HUES64 (cell line): ENCODE data around the gene MRE11.
A peak's percentile ranks its signal among the peaks of the same experiment; 100 is the strongest.

ENCODE experiments used
- H3K27ac ChIP-seq: 2 replicates; pipeline ENCODE4 v1.7.0; 2013; ENCODE audit warnings: low read depth, low read length, inconsistent platforms
- H3K27me3 ChIP-seq: 2 replicates; pipeline ENCODE4 v1.6.1; 2013; ENCODE audit warnings: mild to moderate bottlenecking, low read length; ENCODE audit not compliant: insufficient read depth
- H3K36me3 ChIP-seq: 2 replicates; pipeline ENCODE4 v1.6.1; 2013; ENCODE audit warnings: mild to moderate bottlenecking, low read length; ENCODE audit not compliant: insufficient read depth
- H3K4me1 ChIP-seq: 2 replicates; pipeline ENCODE4 v1.6.1; 2013; ENCODE audit warnings: mild to moderate bottlenecking, low read length, moderate library complexity; ENCODE audit not compliant: insufficient read depth
- H3K4me3 ChIP-seq: 2 replicates; pipeline ENCODE4 v1.5.1; 2013; ENCODE audit warnings: mild to moderate bottlenecking, low read length, moderate library complexity
- H3K9ac ChIP-seq: 2 replicates; pipeline ENCODE4 v1.6.1; 2013; ENCODE audit warnings: mild to moderate bottlenecking, low read depth, low read length
- H3K9me3 ChIP-seq: 2 replicates; pipeline ENCODE4 v1.6.1; 2013; ENCODE audit warnings: low read depth, low read length; ENCODE audit not compliant: insufficient read depth
- WGBS: fragments of 150-250, 120-280 bp; methylation state at CpG from one replicate; pipeline ENCODE4 v1.1.7; 2013; ENCODE audit warnings: missing lambda C conversion rate; 5-methylcytosine and 5-hydroxymethylcytosine counted together

MRE11 gene

DNA sequence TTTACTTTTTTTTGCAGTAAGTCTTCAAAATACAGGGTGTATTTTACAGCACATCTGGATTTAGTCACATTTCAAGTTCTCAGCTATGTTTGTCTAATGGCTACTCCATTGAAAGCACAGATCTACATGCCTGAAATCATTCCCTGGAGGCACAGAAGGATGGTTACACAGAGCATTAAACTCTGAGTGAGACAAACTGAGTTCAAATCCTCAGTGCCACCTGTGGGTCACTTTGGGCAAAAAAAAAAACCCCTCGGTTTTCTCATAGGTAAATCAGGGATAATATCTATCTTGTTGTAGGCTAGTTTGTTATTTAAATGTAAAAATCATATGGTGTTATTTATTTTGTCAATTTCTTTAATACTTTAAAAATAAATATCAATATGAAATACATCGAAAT, 7.9 kb upstream of the MRE11 start:
- Histone ChIP-seq H3K4me1 (no peaks in the 10 kb centered on the region), H3K27me3 (no peaks in the 10 kb centered on the region), H3K9me3 (no peaks in the 10 kb centered on the region), H3K36me3 (peaks cover 31% of the 10 kb centered on the region), H3K9ac (no peak overlapping the region), H3K27ac (no peak overlapping the region), H3K4me3 (no peak overlapping the region)
- 70% methylated on average over 1 of the region's 2 CpGs for WGBS

DNA sequence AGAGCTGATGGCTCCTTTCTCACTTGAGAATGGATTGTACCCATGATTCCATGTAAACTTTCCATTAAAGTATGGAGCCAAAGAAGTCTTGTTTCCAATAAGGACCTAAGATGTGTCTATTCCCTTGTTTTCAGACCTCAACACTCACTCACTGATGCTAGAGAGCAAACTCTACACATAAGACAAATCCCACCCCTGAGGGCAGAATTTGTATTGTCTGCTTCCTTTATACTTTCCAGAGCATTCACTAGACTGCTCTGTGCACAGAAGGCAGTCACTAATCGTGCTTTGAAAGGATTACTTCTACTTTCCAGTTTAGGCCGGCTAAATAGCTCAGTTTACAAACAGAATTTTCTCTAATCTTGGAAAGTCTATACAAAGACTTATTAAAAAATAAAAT, 6.5 kb upstream of the MRE11 start:
- Histone ChIP-seq H3K27ac (no peak overlapping the region), H3K27me3 (no peaks in the 10 kb centered on the region), H3K36me3 (peaks cover 31% of the 10 kb centered on the region), H3K4me3 (no peak overlapping the region), H3K9ac (no peak overlapping the region), H3K9me3 (no peaks in the 10 kb centered on the region), H3K4me1 (no peaks in the 10 kb centered on the region)
- 93% methylated on average over 2 of the region's 2 CpGs for WGBS

DNA sequence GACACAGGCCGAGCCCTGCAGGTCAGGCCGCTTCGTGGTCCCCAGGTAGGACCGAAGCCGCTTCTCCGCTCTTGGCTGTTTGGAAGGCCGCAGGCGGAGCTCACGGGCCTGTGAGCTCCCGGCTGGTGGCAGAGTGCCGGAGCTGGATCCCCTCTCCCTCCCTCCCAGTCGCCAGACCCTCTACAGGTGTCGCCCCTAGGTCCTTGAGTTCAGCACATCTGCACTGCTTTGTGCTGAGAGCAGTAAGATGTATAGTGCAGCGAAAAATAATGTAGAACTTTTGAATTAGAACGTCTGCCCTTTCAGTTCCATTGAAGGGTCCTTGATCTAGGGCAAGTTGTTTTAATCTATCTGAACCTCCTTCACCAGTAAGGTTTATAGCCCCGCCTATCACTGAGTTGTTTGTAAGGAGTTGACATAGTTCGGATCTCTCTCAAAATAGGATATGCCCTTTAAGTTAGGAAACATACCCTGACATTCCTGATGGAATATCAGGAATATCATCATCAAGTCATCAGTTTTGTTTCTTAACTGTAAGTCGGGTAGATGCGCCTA, 559 bp upstream of the MRE11 start:
- 0 out of 2 replicates have a peak, but pooled peaks cover 11% of the 10 kb centered on the region for H3K4me1 ChIP-seq
- peak overlapping the region; percentile 82 for H3K4me3 ChIP-seq
- H3K27me3 ChIP-seq, result no peaks in the 10 kb centered on the region
- peak overlapping the region; percentile 98 for H3K9ac ChIP-seq
- peaks cover 47% of the 10 kb centered on the region for H3K36me3 ChIP-seq
- peak overlapping the region; percentile 99; the same call in 1 of the 2 replicates for H3K27ac ChIP-seq
- H3K9me3 ChIP-seq, result no peaks in the 10 kb centered on the region
- 2% methylated on average over 16 of the region's 19 CpGs for WGBS

DNA sequence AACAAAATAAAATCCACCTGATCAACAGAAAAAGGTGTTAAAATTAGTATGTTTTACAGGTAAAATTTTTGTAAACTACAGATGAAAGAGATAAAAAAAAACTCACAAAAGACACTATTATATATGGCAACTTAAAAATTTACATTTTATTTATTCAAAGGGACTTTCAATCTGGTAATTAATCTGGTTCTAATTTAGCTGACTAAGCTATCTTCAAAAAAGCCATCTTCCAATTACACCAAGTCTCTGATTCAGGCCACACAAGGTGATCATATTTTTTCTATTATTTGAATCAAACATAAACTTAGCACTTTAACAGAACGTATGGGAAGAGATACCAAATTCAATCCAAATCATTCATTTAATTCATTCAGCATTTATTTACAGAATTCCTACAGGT, 7.6 kb downstream of the MRE11 start:
- WGBS, result 100% methylated on average over 1 of the region's 1 CpG
- H3K27ac ChIP-seq, result no peak overlapping the region
- H3K9me3 ChIP-seq, result no peaks in the 10 kb centered on the region
- no peak overlapping the region for H3K9ac ChIP-seq
- peaks cover 97% of the 10 kb centered on the region for H3K36me3 ChIP-seq
- no peaks in the 10 kb centered on the region for H3K4me1 ChIP-seq
- no peak overlapping the region for H3K4me3 ChIP-seq
- no peaks in the 10 kb centered on the region for H3K27me3 ChIP-seq

DNA sequence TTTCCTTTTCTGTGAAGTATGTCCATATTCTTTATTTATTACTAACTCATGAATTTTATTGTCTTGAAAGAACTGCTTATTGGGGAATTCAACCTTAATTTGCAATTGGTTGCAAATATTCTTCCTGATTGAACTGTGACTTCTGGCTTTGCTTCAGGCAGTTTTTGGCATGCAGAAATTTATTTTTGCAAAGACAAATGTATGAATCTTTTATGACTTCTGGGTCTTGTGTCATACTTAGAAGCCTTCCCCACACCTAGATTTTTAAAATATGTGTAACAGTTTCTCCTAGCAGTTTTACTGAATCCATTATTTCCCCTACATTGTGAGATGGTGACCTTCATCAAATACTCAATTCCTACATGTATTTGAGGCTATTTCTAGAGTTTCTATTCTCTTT, 12.3 kb downstream of the MRE11 start:
- no peaks in the 10 kb centered on the region for H3K27me3 ChIP-seq
- H3K4me1 ChIP-seq, result no peaks in the 10 kb centered on the region
- peaks cover 93% of the 10 kb centered on the region for H3K36me3 ChIP-seq
- H3K9me3 ChIP-seq, result no peaks in the 10 kb centered on the region
- no peak overlapping the region for H3K9ac ChIP-seq
- no peak overlapping the region for H3K27ac ChIP-seq
- H3K4me3 ChIP-seq, result no peak overlapping the region

DNA sequence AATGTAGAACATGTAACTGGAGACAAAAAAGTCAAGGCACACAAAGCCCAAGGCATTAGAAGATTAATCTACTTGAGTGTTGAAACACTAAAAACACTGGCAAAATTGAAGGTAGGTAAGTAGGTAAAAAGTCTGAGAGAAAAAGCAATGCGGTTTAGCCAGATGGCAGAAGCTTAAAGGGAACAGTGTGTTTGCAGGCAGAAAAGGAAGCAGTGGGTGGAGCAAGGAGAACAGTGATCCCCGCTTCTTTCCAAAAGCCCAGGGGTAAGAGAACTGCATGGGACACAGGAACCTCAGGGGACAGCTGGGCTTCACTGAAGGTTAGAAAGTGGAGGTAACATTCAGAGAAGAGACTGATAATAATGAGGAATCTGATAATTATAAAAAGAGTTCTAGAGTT, 16.0 kb downstream of the MRE11 start:
- no peak overlapping the region for H3K27ac ChIP-seq
- WGBS, result 92% methylated on average over 2 of the region's 2 CpGs

DNA sequence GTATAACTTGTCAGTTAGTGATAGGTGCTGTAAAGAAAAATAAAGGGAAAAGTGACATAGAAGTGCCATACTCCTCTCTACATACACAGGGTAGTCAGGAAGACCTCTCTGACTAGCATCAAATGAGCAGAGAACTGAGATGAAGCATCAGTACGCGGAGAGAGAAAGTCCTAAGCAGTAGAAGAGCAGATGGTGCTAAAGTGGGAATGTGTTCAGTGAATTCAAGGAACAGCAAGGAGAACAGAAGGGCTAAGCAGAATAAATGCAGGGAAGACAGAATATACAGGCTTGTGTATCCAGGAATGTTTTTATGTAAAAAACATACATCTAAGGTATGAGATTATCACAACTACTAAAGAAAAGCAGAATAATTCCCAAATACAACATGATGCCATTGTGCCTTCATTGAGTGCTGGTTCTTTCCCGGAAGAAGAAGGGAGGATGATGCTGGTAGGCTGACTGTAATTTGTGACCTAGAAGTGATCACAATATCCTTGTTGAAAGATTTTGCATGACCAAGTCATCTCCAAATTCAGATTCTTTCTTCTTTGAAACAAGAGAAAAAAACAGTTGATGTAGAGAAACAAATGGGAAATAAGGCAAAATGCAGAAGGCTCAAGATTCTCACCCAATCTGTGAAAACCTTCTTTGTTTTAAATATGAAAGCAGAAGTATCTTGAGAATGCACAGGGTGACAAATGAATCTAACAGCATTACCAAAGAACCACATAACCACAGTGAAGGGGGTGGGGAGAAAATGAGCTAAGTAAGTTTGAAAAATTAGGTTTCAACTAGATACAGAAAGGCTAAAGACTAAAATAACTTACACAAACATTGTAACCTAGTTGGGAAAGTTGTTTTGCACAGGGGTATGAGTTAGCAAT, 20.5 kb downstream of the MRE11 start:
- H3K4me3 ChIP-seq, result no peak overlapping the region
- H3K9ac ChIP-seq, result no peak overlapping the region
- no peaks in the 10 kb centered on the region for H3K27me3 ChIP-seq
- whole genome bisulfite sequencing, result 97% methylated on average over 3 of the region's 3 CpGs
- peaks cover 69% of the 10 kb centered on the region for H3K36me3 ChIP-seq
- peaks cover 20% of the 10 kb centered on the region for H3K4me1 ChIP-seq
- peak overlapping the region; percentile 59; the same call in 1 of the 2 replicates for H3K27ac ChIP-seq
- no peaks in the 10 kb centered on the region for H3K9me3 ChIP-seq

More for the DNA sequence above, 16.0 kb downstream of the MRE11 start:
- no peaks in the 10 kb centered on the region for H3K27me3 ChIP-seq
- no peak overlapping the region for H3K4me3 ChIP-seq
- H3K4me1 ChIP-seq, result peaks cover 20% of the 10 kb centered on the region
- H3K9ac ChIP-seq, result no peak overlapping the region
- peaks cover 77% of the 10 kb centered on the region for H3K36me3 ChIP-seq
- H3K9me3 ChIP-seq, result no peaks in the 10 kb centered on the region

DNA sequence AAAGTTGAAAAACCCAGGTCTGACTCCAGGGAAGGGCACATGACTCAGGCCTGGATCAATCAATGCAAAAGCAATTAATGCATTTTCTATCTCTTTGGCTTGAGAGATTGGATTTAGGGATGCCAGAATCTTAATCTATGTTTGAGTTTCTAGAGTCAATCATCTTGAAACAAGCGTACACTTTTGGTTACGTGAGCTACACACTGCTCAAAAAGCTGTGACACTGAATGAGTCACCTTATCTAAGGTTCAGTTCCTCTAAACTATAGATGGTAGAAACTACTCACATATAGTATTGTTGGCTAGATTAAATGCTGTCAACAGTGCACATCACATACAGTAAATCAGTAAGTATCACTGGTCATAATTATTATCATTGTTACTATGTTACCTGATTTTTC, 24.2 kb downstream of the MRE11 start:
- Histone ChIP-seq H3K9ac (no peak overlapping the region), H3K4me1 (peaks cover 18% of the 10 kb centered on the region), H3K27ac (no peak overlapping the region), H3K4me3 (no peak overlapping the region), H3K27me3 (no peaks in the 10 kb centered on the region), H3K36me3 (peaks cover 65% of the 10 kb centered on the region), H3K9me3 (no peaks in the 10 kb centered on the region)
- WGBS, result 93% methylated on average over 2 of the region's 2 CpGs

DNA sequence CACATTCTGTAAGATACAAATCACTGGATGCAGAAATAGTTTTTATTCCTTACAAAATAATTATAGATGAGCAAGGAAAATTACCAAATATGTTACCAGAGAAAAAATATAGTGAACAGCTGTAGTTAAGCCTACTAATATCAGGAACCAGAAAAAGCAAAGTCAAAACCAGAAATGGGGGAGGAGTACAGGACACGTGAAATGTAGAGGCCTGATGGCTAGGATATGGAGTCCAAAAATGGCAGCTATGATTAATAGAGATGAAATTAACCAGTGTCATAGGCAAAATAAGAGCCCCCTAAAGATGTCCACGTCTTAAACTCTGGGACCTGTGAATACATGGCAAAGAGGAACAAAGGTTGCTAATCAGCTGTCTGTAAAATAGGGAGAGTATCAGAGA, 34.1 kb downstream of the MRE11 start:
- Histone ChIP-seq H3K9ac (no peak overlapping the region), H3K27ac (no peak overlapping the region), H3K4me1 (no peaks in the 10 kb centered on the region), H3K9me3 (no peaks in the 10 kb centered on the region), H3K4me3 (no peak overlapping the region), H3K27me3 (no peaks in the 10 kb centered on the region), H3K36me3 (peaks cover 62% of the 10 kb centered on the region)
- WGBS, result 93% methylated on average over 2 of the region's 2 CpGs

DNA sequence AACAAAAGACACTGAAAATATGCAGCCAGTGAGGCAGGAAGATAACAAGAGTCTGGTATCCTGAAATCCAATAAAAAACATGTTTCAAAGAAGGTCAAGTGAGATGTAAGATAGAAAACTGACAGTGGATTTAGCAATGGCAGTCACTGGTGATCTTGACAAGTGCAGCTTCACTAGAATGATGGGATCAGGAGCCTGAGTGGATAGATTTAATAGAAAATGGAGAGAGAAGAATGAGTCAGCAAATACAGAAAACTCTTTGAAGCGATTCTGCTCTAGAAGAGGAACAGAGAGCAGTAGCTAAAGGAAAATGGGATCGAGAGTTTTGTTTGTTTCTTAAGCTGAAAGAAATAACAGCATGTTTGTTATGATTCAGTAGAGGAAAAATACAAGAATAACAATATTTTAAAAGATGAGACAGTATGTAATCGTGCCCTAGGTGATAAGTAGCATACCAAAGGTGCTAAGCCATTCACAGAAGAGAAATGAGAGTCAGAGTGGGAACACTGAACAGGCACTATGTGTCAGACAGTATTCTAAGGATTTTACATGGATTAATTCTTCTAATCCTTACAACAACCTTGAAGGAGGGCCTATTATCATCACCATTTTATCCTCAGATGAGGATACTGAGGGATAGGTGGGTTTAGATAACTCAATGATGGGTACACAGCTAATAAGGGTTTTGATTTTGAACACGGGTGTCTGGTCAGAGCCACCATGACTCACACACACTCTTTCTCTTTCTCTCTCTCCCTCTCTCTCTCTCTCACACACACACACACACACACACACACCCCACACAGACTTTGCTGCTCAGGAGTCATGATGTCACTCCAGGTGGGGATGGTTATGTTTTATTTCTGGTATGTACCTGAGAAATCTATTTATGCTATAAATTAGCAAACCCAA, 36.3 kb downstream of the MRE11 start:
- no peaks in the 10 kb centered on the region for H3K27me3 ChIP-seq
- no peak overlapping the region for H3K27ac ChIP-seq
- H3K4me1 ChIP-seq, result no peaks in the 10 kb centered on the region
- WGBS, result 93% methylated on average over 4 of the region's 4 CpGs
- peaks cover 79% of the 10 kb centered on the region for H3K36me3 ChIP-seq
- no peak overlapping the region for H3K4me3 ChIP-seq
- no peaks in the 10 kb centered on the region for H3K9me3 ChIP-seq
- H3K9ac ChIP-seq, result no peak overlapping the region

DNA sequence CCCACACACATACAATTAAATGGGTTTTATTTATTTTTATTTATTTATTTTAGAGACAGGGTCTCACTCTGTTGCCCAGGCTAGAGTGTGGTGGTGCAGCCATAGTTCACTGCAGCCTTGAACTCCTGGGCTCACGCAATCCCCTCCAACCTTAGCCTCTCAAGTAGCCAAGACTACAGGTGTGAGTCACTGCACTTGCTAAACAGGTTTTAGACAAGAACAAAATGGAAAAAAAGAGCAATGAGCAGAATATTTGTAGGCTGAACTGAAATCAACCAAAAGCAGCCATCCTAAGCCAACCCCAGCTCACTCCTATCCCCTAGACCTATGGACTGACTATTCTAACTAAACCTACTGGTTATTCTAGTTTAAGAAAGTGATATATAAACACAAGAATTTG, 37.8 kb downstream of the MRE11 start:
- H3K27me3 ChIP-seq, result no peaks in the 10 kb centered on the region
- H3K4me3 ChIP-seq, result no peak overlapping the region
- WGBS, result 94% methylated on average over 1 of the region's 1 CpG
- H3K9me3 ChIP-seq, result no peaks in the 10 kb centered on the region
- H3K27ac ChIP-seq, result no peak overlapping the region
- peaks cover 75% of the 10 kb centered on the region for H3K36me3 ChIP-seq
- no peaks in the 10 kb centered on the region for H3K4me1 ChIP-seq
- H3K9ac ChIP-seq, result no peak overlapping the region
